GM21825 (cell line): ENCODE results near the gene H6PD.

Experiments
- ATAC-seq: cut with Tn5 transposase; IDR thresholded peaks from one replicate; pipeline ENCODE4 v1.9.1; 2021; ENCODE audit warnings: mild to moderate bottlenecking, moderate library complexity; ENCODE audit not compliant: unreplicated experiment

H6PD gene

DNA sequence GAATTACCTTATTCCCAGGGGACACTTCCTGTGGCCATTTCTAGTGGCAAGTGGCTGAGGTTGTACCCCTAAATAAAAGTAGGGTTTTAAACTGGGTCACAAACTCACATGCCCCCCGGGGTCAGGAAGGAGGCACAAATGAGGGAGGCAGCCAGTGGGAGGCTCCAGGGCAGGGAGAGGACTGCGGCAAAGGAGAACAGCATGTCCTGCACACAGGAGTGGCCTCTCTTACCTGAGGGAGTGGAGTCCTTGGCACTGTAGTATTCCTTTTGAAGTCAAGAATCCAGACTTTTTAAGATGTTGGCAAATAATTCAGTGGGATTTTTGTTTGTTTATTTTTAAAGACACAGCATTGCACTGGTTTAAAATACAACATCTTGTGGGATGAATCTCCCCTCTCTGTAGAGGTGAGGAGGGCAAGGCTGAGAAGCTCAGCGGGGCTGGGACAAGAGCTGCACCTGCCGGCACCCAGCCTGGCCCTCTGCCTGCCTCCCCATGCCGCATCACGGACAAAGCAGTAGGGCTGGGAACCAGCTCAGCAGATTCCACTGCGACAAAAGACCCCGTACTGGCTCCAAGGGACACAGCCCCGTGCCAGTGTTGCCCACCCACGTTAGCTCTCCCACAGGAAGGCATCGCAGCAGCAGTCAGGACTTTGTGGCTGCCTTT is 80.3 kb downstream of the H6PD start:
- ATAC-seq = no peak

DNA sequence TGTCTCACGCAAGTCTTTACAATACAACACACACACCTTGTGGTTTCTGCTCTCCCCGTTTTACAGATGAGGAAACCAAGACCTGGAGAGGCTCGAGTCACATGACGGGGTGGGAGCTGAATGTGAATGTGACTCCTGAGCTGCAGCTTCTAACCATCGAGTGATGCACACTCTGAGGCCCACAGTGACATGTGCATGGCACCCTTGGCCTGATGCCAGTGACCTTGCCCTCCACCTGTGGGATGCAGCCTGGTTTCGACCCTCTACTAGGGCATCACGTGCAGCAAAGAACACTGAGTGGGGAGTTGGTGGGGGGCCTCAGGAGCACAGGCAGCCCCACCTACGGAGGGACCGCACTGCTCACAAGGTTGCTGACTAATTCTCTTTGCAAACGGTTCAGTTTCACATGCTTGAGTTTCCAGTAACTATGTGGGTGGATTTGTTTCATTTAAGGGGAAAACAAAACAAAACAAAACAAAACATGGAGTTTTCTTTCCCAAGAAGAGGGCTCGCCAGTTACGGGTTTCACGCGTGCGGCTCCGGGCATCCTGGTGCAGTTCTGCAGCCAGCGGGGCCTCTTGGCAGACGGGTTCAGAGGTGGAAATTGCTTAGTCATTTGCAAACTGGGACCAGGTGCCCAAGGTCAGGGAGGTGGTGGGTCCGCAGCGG is 81.0 kb downstream of the H6PD start:
- ATAC-seq = no peak

DNA sequence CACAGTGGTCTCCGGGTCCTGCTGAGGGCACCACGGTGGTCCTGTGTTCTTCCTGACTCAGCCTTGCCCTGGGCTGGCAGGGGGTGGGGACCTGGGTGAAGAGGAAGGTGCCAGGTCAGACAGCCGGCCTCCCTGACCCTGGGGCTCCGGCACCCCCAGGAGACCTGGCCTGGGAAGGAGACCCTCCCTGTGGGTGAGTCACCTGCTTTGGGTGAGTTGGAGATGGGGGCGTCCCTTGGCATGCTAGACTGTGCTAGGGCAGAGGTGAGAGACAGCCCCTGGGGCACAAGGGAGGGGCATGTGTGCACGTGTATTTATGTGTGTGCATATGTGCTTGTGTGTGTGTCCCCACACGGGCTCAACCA is 81.5 kb downstream of the H6PD start:
- ATAC-seq = no peak

DNA sequence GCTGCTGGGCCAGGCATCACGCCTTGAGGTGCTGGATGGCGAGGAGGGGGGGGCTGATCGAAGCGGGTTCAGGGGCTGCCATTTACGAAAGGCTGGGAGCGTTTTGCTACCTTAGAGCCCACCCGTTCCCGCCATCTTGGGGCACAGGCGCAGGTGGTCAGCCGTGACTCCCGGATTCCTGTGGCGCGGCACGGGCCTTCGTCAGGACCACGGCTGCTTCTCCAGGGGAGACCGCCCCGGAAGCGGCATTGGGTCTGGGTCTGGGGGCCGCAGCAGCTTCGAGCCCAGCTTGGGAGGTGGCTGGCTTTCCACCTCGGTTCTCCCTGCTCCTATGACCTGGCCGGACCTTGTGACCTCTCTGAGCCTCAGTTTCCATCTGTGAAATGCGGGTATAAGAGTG is 81.9 kb downstream of the H6PD start:
- ATAC-seq = no peak

DNA sequence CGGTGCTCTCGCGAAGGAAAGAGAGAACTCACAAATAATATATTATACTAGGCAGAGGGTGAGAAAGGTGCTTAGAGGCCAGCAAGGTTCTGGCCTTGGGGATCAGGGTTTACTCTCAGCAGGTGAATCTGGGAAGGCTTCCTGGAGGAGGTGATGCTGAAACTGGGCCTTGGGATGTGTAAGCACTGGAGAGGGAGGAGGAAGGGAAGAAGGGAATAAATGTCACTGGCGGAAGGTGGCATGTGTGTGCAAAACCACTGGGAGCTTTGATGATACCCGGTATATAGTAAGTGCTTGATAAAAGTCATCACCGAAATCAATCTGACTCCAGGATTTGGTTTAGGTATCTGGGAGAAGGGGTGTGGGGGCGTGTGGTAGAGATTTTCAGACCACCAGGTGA is 82.5 kb downstream of the H6PD start:
- ATAC-seq = no peak

DNA sequence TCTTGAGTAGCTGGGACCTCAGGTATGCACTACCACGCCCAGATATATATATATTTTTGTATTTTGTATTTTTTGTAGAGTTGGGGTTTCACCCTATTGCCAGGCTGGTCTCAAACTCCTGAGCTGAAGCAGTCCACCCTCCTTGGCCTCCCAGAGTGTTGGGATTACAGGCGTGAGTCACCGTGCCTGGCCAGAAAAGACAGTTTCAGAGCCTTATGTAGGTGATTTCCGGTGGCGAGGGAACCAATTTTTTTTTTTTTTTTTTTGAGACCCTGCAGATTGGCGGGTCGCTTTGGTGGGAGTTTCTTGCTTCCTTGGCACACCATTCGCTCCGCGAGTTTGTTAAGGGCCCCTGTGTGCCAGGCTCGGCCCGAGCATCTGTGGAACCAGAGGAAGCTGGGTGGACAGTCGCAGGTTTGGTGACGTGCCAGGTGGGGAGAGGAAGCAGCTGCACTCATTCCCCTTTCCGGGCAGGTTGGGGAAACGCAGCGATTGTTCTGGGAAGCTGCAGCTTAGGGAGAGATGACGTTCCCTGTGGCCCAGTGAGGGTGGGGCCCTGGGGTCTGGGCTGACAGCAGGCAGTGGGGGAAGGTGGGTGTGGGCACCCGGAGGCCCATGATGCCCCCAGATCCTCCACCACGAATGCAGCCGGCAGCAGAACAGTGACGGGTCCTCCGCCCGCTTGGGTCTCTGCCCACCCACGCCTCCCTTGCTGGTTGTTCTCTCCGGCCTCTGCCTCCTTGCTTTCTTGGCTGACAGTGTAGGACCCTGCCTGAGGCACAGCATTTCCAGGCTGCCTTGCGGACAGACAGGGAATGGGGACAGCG is 83.2 kb downstream of the H6PD start:
- ATAC-seq = no peak

DNA sequence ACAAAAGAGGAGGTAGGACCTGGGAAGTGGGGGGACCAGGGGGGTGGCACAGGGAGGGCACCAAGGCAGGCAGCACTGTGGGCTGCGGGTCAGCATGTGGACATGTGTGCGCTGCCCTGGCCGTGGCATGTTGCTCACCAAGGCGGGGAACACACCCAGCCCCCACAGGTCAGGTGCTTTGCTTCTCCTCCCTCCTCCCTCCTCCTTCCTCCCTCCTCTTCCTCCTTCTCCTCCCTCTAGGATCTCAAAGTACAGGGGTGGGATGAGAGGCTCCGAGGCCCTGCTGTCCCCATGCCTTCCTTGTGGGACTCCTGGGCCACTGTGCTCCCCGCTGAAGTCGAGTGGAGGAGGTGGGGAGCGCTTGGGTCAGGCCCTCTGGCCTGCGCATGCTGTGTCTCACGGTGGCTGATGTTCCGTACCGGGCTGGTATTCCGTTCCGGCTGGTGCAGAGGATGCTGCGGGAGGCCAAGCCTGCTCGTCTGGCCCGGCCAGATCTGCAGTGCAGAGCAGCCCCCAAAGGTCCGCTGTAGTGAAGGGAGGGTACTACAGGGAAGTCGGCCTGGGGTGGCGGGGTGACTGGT is 84.7 kb downstream of the H6PD start:
- ATAC-seq = no peak

DNA sequence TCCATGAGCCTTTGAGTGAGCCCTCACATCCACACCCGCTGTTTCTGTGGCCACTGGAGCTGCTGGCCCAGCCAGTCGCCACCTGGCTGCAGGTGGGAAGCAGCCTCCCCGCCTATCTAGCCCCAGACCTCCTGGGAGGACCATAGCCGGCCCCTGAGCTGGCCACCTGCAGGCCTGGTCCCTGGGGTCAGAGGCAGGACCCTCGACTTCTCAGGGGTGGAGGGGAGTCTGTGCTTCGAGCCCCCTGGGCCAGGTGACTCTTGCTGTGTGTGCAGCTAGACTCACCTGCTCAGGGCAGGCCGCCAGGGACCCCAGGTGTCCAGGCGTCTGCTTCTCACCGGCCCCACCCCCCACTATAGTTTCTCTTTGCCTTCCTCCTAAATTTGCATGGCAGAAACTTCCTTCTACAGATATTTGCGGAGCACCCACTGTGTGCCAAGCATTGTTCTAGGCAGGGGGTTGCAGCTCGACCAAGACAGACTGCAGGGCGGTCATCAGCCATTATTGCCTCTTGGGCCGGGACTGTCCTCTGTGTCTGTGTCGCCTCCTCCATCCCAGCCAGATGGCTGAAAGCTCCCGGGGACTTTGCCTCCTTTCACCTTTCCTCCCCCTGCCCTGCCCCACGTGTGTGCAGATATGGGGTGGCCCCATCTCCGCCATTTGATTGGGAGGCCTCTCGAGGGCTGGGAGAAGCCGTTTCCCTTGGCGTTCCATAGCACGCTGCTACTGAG is 85.4 kb downstream of the H6PD start:
- no peak for ATAC-seq
